Sigmoid colon (tissue), 7 donors: Measurements from ENCODE around the gene ZKSCAN3. TPM values are rescaled to one million over a fixed set of nuclear protein-coding genes. Genes with fewer than 3 reads are reported as not detected.
A peak's percentile ranks its signal among the peaks of the same experiment; 100 is the strongest.

Source experiments
- DNase-seq: peaks from one replicate; pipeline ENCODE4 v3.0.0-alpha.2; 2019
- H3K27ac ChIP-seq, 4 donors: fragments of 200-600 bp; sonication (generic); one replicate each; pipeline ENCODE4 v1.5.1; 2016 to 2019; ENCODE audit warnings: mild to moderate bottlenecking in 1 of 4
- H3K27me3 ChIP-seq, 3 donors: fragments of 200-600 bp; sonication (generic); one replicate each; pipeline ENCODE4 v1.5.1; 2019; ENCODE audit warnings: mild to moderate bottlenecking in 1 of 3
- H3K36me3 ChIP-seq, 4 donors: fragments of 200-600 bp; sonication (generic); one replicate each; pipeline ENCODE4 v1.5.1; 2016 to 2019
- H3K4me1 ChIP-seq, 4 donors: fragments of 200-600 bp; sonication (generic); one replicate each; pipeline ENCODE4 v1.5.1; 2017 to 2019
- H3K4me3 ChIP-seq, 4 donors: fragments of 200-600 bp; sonication (generic); one replicate each; pipeline ENCODE4 v1.5.1; 2017 to 2019; ENCODE audit warnings: mild to moderate bottlenecking in 2 of 4, moderate library complexity in 1 of 4
- H3K9me3 ChIP-seq, 4 donors: fragments of 200-600 bp in 3 of 4; sonication (generic) in 3 of 4; one replicate each; pipeline versions ENCODE4 v1.5.1 to v1.6.1; 2013 to 2019
- CTCF ChIP-seq, 4 experiments: fragments of 450-650 bp in 3 of 4; fragments of 200-600 bp in 1 of 4; IDR thresholded peaks; one replicate each; pipeline ENCODE4 v1.5.1; 2016 to 2019; ENCODE audit warnings: antibody characterized with exemption in 4 of 4, mild to moderate bottlenecking in 3 of 4, moderate library complexity in 2 of 4
- EP300 ChIP-seq, 4 donors: sonication (generic); formaldehyde crosslinking; IDR thresholded peaks; one replicate each; pipeline ENCODE4 v1.6.1; 2017; ENCODE audit warnings: antibody characterized with exemption in 4 of 4
- POLR2A ChIP-seq, 2 donors: fragments of 450-650 bp; IDR thresholded peaks; one replicate each; pipeline ENCODE4 v1.6.1; 2016; ENCODE audit warnings: antibody characterized with exemption in 2 of 2, mild to moderate bottlenecking in 2 of 2, moderate library complexity in 2 of 2
- POLR2AphosphoS5 ChIP-seq, 4 donors: sonication (generic); formaldehyde crosslinking; IDR thresholded peaks; one replicate each; pipeline ENCODE4 v1.6.1; 2017; ENCODE audit warnings: antibody characterized with exemption in 4 of 4
- WGBS, 2 donors: extraction: QIAGEN DNeasy Blood & Tissue Kit; methylation state at CpG; one replicate each; pipeline ENCODE4 v1.1.7; 2013; 5-methylcytosine and 5-hydroxymethylcytosine counted together
- intact Hi-C: fragments of 100-400 bp; cut with DNase I; formaldehyde crosslinking; loops from one replicate; pipeline ENCODE4 v1.15.1; 2023
- polyA plus RNA-seq, 3 donors: library from polyadenylated mRNA; stranded (reverse); fragments of 200-250 nt; gene quantifications; one replicate each; pipeline ENCODE4 v1.2.3, GENCODE V29; 2013
- total RNA-seq, 4 donors: library from RNA; depleted of rRNA; stranded (reverse); fragments of >200 nt; gene quantifications; one replicate each; pipeline ENCODE4 v1.1.0, GENCODE V29; 2016
- donor health status: healthy with polysubstance abuse.
- donor health status: Bipolar disorder and iron deficiency.
- donor health status: healthy.

The ZKSCAN3 gene
- total and polyA plus RNA-seq, 7 donors = 0.92 to 9.1 (median 5.4) TPM

- intact Hi-C loops = no loop called here
- Histone ChIP-seq H3K27me3 (no peaks in the 10 kb centered on the region), H3K9me3 (no peaks in the 10 kb centered on the region), H3K36me3 (no peaks in the 10 kb centered on the region), H3K4me1 (peaks cover 0 to 8% (median 0%) of the 10 kb centered on the region in 4 donors), H3K4me3 (no peak overlapping the region), H3K27ac (no peak overlapping the region)
- WGBS, 2 donors = 68 to 71% methylated on average over 1 of the region's 1 CpG
- DNase-seq = no peak
- TF ChIP-seq POLR2AphosphoS5 (IDR thresholded peaks at IDR 0.05) (no peak), CTCF (IDR thresholded peaks at IDR 0.05) (no peak), EP300 (IDR thresholded peaks at IDR 0.05) (no peak), POLR2A (IDR thresholded peaks at IDR 0.05) (no peak)
Observed at GRCh38 chr6:28343898-28344677, 5.7 kb upstream of the ZKSCAN3 start.

- intact Hi-C loops = no loop called here
- 90 to 92% methylated on average over 1 of the region's 1 CpG for WGBS, 2 donors
- Histone ChIP-seq H3K9me3 (no peaks in the 10 kb centered on the region), H3K36me3 (no peaks in the 10 kb centered on the region), H3K27ac (no peak overlapping the region), H3K4me1 (peaks cover 0 to 8% (median under 1%) of the 10 kb centered on the region in 4 donors), H3K27me3 (no peaks in the 10 kb centered on the region), H3K4me3 (no peak overlapping the region)
- DNase-seq = no peak
- TF ChIP-seq CTCF (IDR thresholded peaks at IDR 0.05) = no peak
- TF ChIP-seq POLR2AphosphoS5 (IDR thresholded peaks at IDR 0.05) = no peak
- TF ChIP-seq POLR2A (IDR thresholded peaks at IDR 0.05) = no peak
- TF ChIP-seq EP300 (IDR thresholded peaks at IDR 0.05) = no peak
Observed at GRCh38 chr6:28345201-28345600, 4.5 kb upstream of the ZKSCAN3 start.

GRCh38 chr6:28347119-28347518 lies 2.6 kb upstream of the ZKSCAN3 start:
- Histone ChIP-seq H3K36me3 (no peaks in the 10 kb centered on the region), H3K4me1 (peaks cover 0 to 17% (median 15%) of the 10 kb centered on the region in 4 donors), H3K27ac (no peak overlapping the region), H3K4me3 (no peak overlapping the region), H3K9me3 (no peaks in the 10 kb centered on the region), H3K27me3 (no peaks in the 10 kb centered on the region)
- intact Hi-C loops = no loop called here
- DNase-seq = no peak
- TF ChIP-seq POLR2A (IDR thresholded peaks at IDR 0.05) = no peak
- no peak for TF ChIP-seq CTCF (IDR thresholded peaks at IDR 0.05)
- no peak for TF ChIP-seq EP300 (IDR thresholded peaks at IDR 0.05)
- TF ChIP-seq POLR2AphosphoS5 (IDR thresholded peaks at IDR 0.05) = no peak
- 21 to 36% methylated on average over 2 of the region's 2 CpGs for WGBS, 2 donors

- DNase-seq = no peak
- Histone ChIP-seq H3K27me3 (no peaks in the 10 kb centered on the region), H3K27ac (peak overlapping the region; percentile 80 to 94 (median 86)), H3K4me1 (peaks cover 0 to 32% (median 16%) of the 10 kb centered on the region in 4 donors), H3K4me3 (peak overlapping the region; percentile 64 to 78 (median 72)), H3K36me3 (no peaks in the 10 kb centered on the region), H3K9me3 (no peaks in the 10 kb centered on the region)
- TF ChIP-seq CTCF (IDR thresholded peaks at IDR 0.05) (no peak), POLR2AphosphoS5 (IDR thresholded peaks at IDR 0.05) (no peak), EP300 (IDR thresholded peaks at IDR 0.05) (no peak), POLR2A (IDR thresholded peaks at IDR 0.05) (no peak)
- intact Hi-C loops = no loop called here
- WGBS, 2 donors = 1 to 2% methylated on average over 9 of the region's 9 CpGs
Observed at GRCh38 chr6:28349344-28349891, 329 bp upstream of the ZKSCAN3 start.
